ENCODE data around the gene NUDT16L1.

GRCh38 chr16:4674926-4675530 lies 18.3 kb upstream of the NUDT16L1 start:
- TF ChIP-seq, protein P1, sequence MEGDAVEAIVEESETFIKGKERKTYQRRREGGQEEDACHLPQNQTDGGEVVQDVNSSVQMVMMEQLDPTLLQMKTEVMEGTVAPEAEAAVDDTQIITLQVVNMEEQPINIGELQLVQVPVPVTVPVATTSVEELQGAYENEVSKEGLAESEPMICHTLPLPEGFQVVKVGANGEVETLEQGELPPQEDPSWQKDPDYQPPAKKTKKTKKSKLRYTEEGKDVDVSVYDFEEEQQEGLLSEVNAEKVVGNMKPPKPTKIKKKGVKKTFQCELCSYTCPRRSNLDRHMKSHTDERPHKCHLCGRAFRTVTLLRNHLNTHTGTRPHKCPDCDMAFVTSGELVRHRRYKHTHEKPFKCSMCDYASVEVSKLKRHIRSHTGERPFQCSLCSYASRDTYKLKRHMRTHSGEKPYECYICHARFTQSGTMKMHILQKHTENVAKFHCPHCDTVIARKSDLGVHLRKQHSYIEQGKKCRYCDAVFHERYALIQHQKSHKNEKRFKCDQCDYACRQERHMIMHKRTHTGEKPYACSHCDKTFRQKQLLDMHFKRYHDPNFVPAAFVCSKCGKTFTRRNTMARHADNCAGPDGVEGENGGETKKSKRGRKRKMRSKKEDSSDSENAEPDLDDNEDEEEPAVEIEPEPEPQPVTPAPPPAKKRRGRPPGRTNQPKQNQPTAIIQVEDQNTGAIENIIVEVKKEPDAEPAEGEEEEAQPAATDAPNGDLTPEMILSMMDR (IDR thresholded peaks at IDR 0.05; ENCODE audit: low read length), result no peak
- no peak for TF ChIP-seq EZH2 (optimal IDR thresholded peaks at IDR 0.05; ENCODE audit: low read depth, low read length)
- no peak for TF ChIP-seq EZH2phosphoT487 (IDR thresholded peaks at IDR 0.05; ENCODE audit: low read length)
